PC-3 (cell line): ENCODE results near the gene ANKRD11. TPM values are rescaled to one million over a fixed set of nuclear protein-coding genes. Genes with fewer than 3 reads are reported as not detected.

Experiments
- ATAC-seq: fragments of 200-7000 bp; cut with Tn5 transposase; 2 replicates; pipeline ENCODE4 v1.9.1; 2020; ENCODE audit warnings: mild to moderate bottlenecking, moderate library complexity
- BruUV-seq: library from RNA; stranded (reverse); fragments of 400-500 nt; replicated peaks from 2 replicates; lab custom pipeline; 2021; lab: Mats Ljungman, UMichigan
- CTCF ChIA-PET: fragments of 300-600 bp; sonication (Branson Sonifier 250); formaldehyde crosslinking; loops from one replicate; lab custom pipeline; 2022; ENCODE audit warnings: antibody characterized with exemption; lab: Charles Lee
- POLR2A ChIA-PET: fragments of 300-600 bp; sonication (Branson Sonifier 250); formaldehyde crosslinking; loops from one replicate; lab custom pipeline; 2022; ENCODE audit warnings: antibody characterized with exemption; ENCODE audit not compliant: unreplicated experiment; lab: Charles Lee
- DNase-seq: peaks from one replicate; pipeline ENCODE4 v3.0.0-alpha.2; 2015
- H2AFZ ChIP-seq: fragments of 300-600 bp; sonication (generic); 2 replicates; pipeline ENCODE4 v1.6.0; 2016; ENCODE audit warnings: antibody characterized with exemption, low read length
- H3F3A ChIP-seq: fragments of 300-600 bp; sonication (generic); one replicate; pipeline ENCODE4 v1.6.0; 2017; ENCODE audit warnings: antibody characterized with exemption, low read length, control low read depth, mild to moderate bottlenecking; ENCODE audit not compliant: unreplicated experiment
- H3K27ac ChIP-seq: fragments of 300-600 bp; sonication (generic); 2 replicates; pipeline ENCODE4 v1.5.1; 2016; ENCODE audit warnings: mild to moderate bottlenecking, low read length
- H3K27me3 ChIP-seq: fragments of 300-600 bp; sonication (generic); 2 replicates; pipeline ENCODE4 v1.6.1; 2016; ENCODE audit warnings: low read length, mixed read lengths
- H3K36me3 ChIP-seq: fragments of 300-600 bp; sonication (generic); 2 replicates; pipeline ENCODE4 v1.6.1; 2016; ENCODE audit warnings: low read depth, mixed run types, low read length, mixed read lengths
- H3K4me1 ChIP-seq: fragments of 300-600 bp; sonication (generic); 2 replicates; pipeline ENCODE4 v1.5.1; 2016; ENCODE audit warnings: low read length; ENCODE audit not compliant: insufficient read depth
- H3K4me2 ChIP-seq: fragments of 300-600 bp; sonication (generic); 2 replicates; pipeline ENCODE4 v1.6.0; 2016; ENCODE audit warnings: low read length
- H3K4me3 ChIP-seq: fragments of 300-600 bp; sonication (generic); 2 replicates; pipeline ENCODE4 v1.5.1; 2016; ENCODE audit warnings: mild to moderate bottlenecking, low read length, mixed read lengths
- H3K79me2 ChIP-seq: fragments of 300-600 bp; sonication (generic); 2 replicates; pipeline ENCODE4 v1.6.1; 2017; ENCODE audit warnings: low read length, mixed read lengths
- H3K9ac ChIP-seq: fragments of 300-600 bp; sonication (generic); 2 replicates; pipeline ENCODE4 v1.6.0; 2016; ENCODE audit warnings: mild to moderate bottlenecking, low read length
- H3K9me2 ChIP-seq: fragments of 300-600 bp; sonication (generic); replicated peaks from 2 replicates; pipeline ENCODE4 v1.6.1; 2016; ENCODE audit warnings: mixed run types, low read length, mixed read lengths
- H3K9me3 ChIP-seq: fragments of 300-600 bp; sonication (generic); 2 replicates; pipeline ENCODE4 v1.6.1; 2016; ENCODE audit warnings: low read length, mixed read lengths
- H4K20me1 ChIP-seq: fragments of 300-600 bp; sonication (generic); 2 replicates; pipeline ENCODE4 v1.6.1; 2016; ENCODE audit warnings: low read length, mixed read lengths
- CTCF ChIP-seq: fragments of 300-600 bp; sonication (generic); conservative IDR thresholded peaks from 2 replicates; pipeline ENCODE4 v1.5.1; 2017; ENCODE audit warnings: antibody characterized with exemption, low read depth, mild to moderate bottlenecking, low read length
- EZH2 ChIP-seq: fragments of 300-600 bp; sonication (generic); IDR thresholded peaks from one replicate; pipeline ENCODE4 v1.6.1; 2017; ENCODE audit warnings: antibody characterized with exemption, mild to moderate bottlenecking, low read length; ENCODE audit not compliant: unreplicated experiment
- EZH2phosphoT487 ChIP-seq: fragments of 300-600 bp; sonication (generic); IDR thresholded peaks from 2 replicates; pipeline ENCODE4 v1.6.1; 2018; ENCODE audit warnings: mild to moderate bottlenecking, antibody characterized with exemption, low read length, borderline replicate concordance
- intact Hi-C: fragments of 100-400 bp; cut with micrococcal nuclease; formaldehyde crosslinking; loops from 2 replicates; pipeline ENCODE4 v1.9.0; 2023
- total RNA-seq: library from RNA; depleted of rRNA; stranded (reverse); fragments of >200 nt; gene quantifications from 2 replicates; pipeline ENCODE4 v1.2.3, GENCODE V29; 2014

ANKRD11 gene
- total RNA-seq, 1 experiment from 2014 or later, result 65.0 TPM

- no peak overlapping the region for H3K4me3 ChIP-seq
- no peaks in the 10 kb centered on the region for H3K79me2 ChIP-seq
- POLR2A ChIA-PET, result no interaction called here
- H3K9me3 ChIP-seq, result no peaks in the 10 kb centered on the region
- no peaks in the 10 kb centered on the region for H3K9me2 ChIP-seq
- H3K27me3 ChIP-seq, result no peaks in the 10 kb centered on the region
- H3K4me1 ChIP-seq, result no peaks in the 10 kb centered on the region
- no peak overlapping the region for H2AFZ ChIP-seq
- TF ChIP-seq EZH2 (no peak), EZH2phosphoT487 (no peak), CTCF (no peak)
- CTCF ChIA-PET, result no interaction called here
- BruUV-seq, result no TSS peak
- H4K20me1 ChIP-seq, result no peaks in the 10 kb centered on the region
- no peak overlapping the region for H3K27ac ChIP-seq
- no peak for ATAC-seq
- H3K9ac ChIP-seq, result no peak overlapping the region
- intact Hi-C loops, result no loop called here
- no peaks in the 10 kb centered on the region; the same call in 1 of the 2 replicates for H3K36me3 ChIP-seq
- no peak for DNase-seq
- H3F3A ChIP-seq, result no peaks in the 10 kb centered on the region
- H3K4me2 ChIP-seq, result no peak overlapping the region
Measured at GRCh38 chr16:89278441-89279240, 211.7 kb downstream of the ANKRD11 start.

GRCh38 chr16:89277641-89278341 lies 212.6 kb downstream of the ANKRD11 start:
- no peaks in the 10 kb centered on the region; the same call in 1 of the 2 replicates for H3K36me3 ChIP-seq
- H3K27ac ChIP-seq, result no peak overlapping the region
- no peaks in the 10 kb centered on the region for H3K9me2 ChIP-seq
- no peaks in the 10 kb centered on the region for H3K79me2 ChIP-seq
- no peaks in the 10 kb centered on the region for H3K27me3 ChIP-seq
- H4K20me1 ChIP-seq, result no peaks in the 10 kb centered on the region
- DNase-seq (no peak), ATAC-seq (no peak)
- BruUV-seq, result no TSS peak
- no peak for TF ChIP-seq EZH2phosphoT487
- TF ChIP-seq CTCF, result no peak
- TF ChIP-seq EZH2, result no peak
- POLR2A ChIA-PET, result no interaction called here
- H3K9me3 ChIP-seq, result no peaks in the 10 kb centered on the region
- no peaks in the 10 kb centered on the region for H3K4me1 ChIP-seq
- H3K4me2 ChIP-seq, result no peak overlapping the region
- no peak overlapping the region for H3K9ac ChIP-seq
- no peaks in the 10 kb centered on the region for H3F3A ChIP-seq
- CTCF ChIA-PET, result no interaction called here
- intact Hi-C loops, result no loop called here
- no peak overlapping the region for H3K4me3 ChIP-seq
- no peak overlapping the region for H2AFZ ChIP-seq

GRCh38 chr16:89277049-89277448 lies 213.3 kb downstream of the ANKRD11 start:
- ChIA-PET POLR2A (no interaction called here), CTCF (no interaction called here)
- intact Hi-C loops, result no loop called here
- ATAC-seq (no peak), DNase-seq (no peak)
- Histone ChIP-seq H3F3A (no peaks in the 10 kb centered on the region), H2AFZ (no peak overlapping the region), H3K4me3 (no peak overlapping the region), H3K27me3 (no peaks in the 10 kb centered on the region), H3K9ac (no peak overlapping the region), H4K20me1 (no peaks in the 10 kb centered on the region), H3K9me3 (no peaks in the 10 kb centered on the region), H3K79me2 (no peaks in the 10 kb centered on the region), H3K36me3 (no peaks in the 10 kb centered on the region; the same call in 1 of the 2 replicates), H3K27ac (no peak overlapping the region), H3K4me1 (no peaks in the 10 kb centered on the region), H3K4me2 (no peak overlapping the region), H3K9me2 (no peaks in the 10 kb centered on the region)
- no TSS peak for BruUV-seq
- TF ChIP-seq CTCF (no peak), EZH2 (no peak), EZH2phosphoT487 (no peak)
